ENCODE data around the gene ANGPTL2. TPM values are rescaled to one million over a fixed set of nuclear protein-coding genes. Genes with fewer than 3 reads are reported as not detected.
"Not testable (repeated sequence)": the region's sequence is repeated elsewhere in the genome, so short reads cannot be mapped to it uniquely, and the experiment has no call there.

ANGPTL2 gene
- total RNA-seq, result 15.5 to 16.6 TPM (median 16.6 TPM) in 3 replicates

DNA sequence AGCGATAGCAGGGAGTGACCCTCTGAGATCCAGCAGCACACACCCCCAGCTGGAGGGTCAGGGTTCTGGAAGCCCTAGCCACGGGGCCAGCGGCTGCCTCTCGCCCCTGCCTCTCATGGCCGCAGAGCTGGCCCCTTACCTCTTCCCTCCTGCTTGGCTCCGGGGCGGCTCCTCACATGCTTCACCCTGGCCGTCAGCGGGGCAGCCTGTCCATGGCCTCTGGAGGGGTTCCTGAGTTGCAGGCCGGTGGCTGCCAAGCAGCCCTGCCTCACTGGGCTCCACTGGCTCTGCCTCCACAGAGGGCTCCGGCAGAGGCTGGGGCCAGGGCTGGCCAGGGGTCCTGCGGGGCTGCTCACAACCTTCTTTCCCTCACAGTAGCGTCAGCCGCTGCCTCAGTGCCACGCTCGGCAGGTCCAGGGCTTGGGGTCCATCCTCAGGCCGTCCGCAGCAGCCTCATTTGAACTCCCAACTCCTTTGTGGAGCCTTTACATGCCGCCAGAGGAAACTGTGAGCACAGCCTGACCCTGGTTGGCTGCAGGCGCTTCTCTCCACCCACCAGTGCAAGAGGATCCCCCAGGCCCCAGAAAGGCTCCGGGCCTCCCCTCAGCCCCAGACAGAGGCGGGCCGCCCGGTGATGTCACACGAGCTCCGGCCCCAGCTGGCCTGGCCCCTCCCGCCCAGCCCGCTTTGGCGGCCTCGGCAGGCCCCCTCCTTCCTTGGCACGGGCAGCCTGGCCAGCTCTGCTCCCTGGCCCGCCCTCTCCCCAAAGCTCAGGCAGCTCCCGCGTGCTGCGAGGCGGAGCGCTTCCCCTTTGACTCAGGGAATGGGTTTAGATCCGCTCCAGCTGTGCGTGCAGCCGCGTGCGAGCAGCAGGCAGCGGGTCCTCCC lies at the start of gene ANGPTL2:
ANGPTL2 (minus strand) TSS at position 460 of the 888 bp plus-strand sequence. CDS start 13,904 bp downstream, outside the sequence.
- Mint-ChIP-seq H3K4me1 (peaks cover 22% of the 10 kb centered on the region), H3K4me3 (peak within 1 kb of the TSS; percentile 83), H3K27me3 (ENCODE audit: low read depth) (no peaks in the 10 kb centered on the region), H3K27ac (peak within 1 kb of the TSS; percentile 80), H3K36me3 (no peaks in the 10 kb centered on the region), H3K9me3 (no peaks in the 10 kb centered on the region)
- no peak for TF ChIP-seq CTCF (IDR thresholded peaks at IDR 0.05; ENCODE audit: unreplicated experiment)
- DNase-seq (ENCODE audit: low spot score in 2 of 2, unreplicated experiment in 2 of 2), result peak; percentile 60 to 77

- H3K4me3 Mint-ChIP-seq; H3K36me3 Mint-ChIP-seq; H3K27ac Mint-ChIP-seq; H3K4me1 Mint-ChIP-seq; H3K27me3 Mint-ChIP-seq (ENCODE audit: low read depth); H3K9me3 Mint-ChIP-seq: not testable (repeated sequence)
- peak in 1 of 2 experiments; percentile 17 for DNase-seq (ENCODE audit: low spot score in 2 of 2, unreplicated experiment in 2 of 2)
These were observed 48.9 kb upstream of the ANGPTL2 start for GRCh38 chr9:127171348-127171747.

DNA sequence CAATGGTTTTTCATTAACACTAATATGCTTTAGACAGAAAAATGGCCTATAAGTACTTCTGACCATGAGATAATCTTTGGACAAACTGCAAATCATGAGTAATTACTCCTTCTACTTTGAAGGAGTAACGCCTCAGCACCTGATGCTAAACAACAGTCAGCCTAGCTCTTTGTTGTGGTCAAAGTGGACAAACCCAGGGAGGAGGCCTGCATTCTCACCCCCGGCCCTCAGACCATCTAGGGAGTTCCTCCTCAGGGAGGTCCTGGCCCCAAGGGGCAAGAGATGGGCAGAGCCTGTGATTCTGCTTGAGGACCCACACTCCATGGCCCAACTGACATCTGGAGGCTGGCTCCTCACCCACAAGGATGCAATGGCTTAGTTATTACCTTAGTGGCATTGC lies 48.2 kb upstream of the ANGPTL2 start:
- no peaks in the 10 kb centered on the region for H3K27me3 Mint-ChIP-seq (ENCODE audit: low read depth)
- no peak for TF ChIP-seq CTCF (IDR thresholded peaks at IDR 0.05; ENCODE audit: unreplicated experiment)
- no peak for DNase-seq (ENCODE audit: low spot score in 2 of 2, unreplicated experiment in 2 of 2)

DNA sequence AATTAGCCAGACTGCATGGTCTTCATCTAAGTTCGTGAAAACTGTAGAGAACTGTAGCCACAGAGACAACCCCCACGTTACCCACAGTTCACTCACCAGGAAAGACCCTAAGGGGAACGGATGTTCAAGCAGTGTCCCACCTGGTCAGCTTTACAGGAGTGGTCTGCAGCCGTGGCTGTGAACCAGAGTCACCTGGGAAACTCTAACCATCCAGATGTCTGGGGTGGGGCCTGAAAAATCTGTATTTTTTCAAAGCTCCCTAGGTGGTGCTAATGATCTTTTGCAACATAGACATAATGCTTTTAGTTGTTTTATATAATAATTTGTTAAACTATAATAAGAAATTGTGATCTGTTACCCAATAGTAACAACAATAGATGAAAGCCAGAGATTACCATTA lies 47.7 kb upstream of the ANGPTL2 start:
- TF ChIP-seq CTCF (IDR thresholded peaks at IDR 0.05; ENCODE audit: unreplicated experiment), result no peak
- Mint-ChIP-seq H3K4me3 (no peak overlapping the region), H3K4me1 (peaks cover 2% of the 10 kb centered on the region), H3K27me3 (ENCODE audit: low read depth) (no peaks in the 10 kb centered on the region), H3K36me3 (no peaks in the 10 kb centered on the region), H3K27ac (no peak overlapping the region), H3K9me3 (no peaks in the 10 kb centered on the region)
- DNase-seq (ENCODE audit: low spot score in 2 of 2, unreplicated experiment in 2 of 2), result no peak

More for the DNA sequence above, 48.2 kb upstream of the ANGPTL2 start:
- H3K36me3 Mint-ChIP-seq, result no peaks in the 10 kb centered on the region
- H3K9me3 Mint-ChIP-seq, result no peaks in the 10 kb centered on the region
- no peak overlapping the region for H3K4me3 Mint-ChIP-seq
- H3K4me1 Mint-ChIP-seq, result peaks cover 2% of the 10 kb centered on the region
- no peak overlapping the region for H3K27ac Mint-ChIP-seq

GRCh38 chr9:127169575-127169883 lies 47.1 kb upstream of the ANGPTL2 start:
- Mint-ChIP-seq H3K9me3 (no peaks in the 10 kb centered on the region), H3K4me1 (peaks cover 4% of the 10 kb centered on the region), H3K36me3 (no peaks in the 10 kb centered on the region), H3K27ac (no peak overlapping the region), H3K4me3 (no peak overlapping the region), H3K27me3 (ENCODE audit: low read depth) (no peaks in the 10 kb centered on the region)
- TF ChIP-seq CTCF (IDR thresholded peaks at IDR 0.05; ENCODE audit: unreplicated experiment), result no peak
- DNase-seq (ENCODE audit: low spot score in 2 of 2, unreplicated experiment in 2 of 2), result no peak

DNA sequence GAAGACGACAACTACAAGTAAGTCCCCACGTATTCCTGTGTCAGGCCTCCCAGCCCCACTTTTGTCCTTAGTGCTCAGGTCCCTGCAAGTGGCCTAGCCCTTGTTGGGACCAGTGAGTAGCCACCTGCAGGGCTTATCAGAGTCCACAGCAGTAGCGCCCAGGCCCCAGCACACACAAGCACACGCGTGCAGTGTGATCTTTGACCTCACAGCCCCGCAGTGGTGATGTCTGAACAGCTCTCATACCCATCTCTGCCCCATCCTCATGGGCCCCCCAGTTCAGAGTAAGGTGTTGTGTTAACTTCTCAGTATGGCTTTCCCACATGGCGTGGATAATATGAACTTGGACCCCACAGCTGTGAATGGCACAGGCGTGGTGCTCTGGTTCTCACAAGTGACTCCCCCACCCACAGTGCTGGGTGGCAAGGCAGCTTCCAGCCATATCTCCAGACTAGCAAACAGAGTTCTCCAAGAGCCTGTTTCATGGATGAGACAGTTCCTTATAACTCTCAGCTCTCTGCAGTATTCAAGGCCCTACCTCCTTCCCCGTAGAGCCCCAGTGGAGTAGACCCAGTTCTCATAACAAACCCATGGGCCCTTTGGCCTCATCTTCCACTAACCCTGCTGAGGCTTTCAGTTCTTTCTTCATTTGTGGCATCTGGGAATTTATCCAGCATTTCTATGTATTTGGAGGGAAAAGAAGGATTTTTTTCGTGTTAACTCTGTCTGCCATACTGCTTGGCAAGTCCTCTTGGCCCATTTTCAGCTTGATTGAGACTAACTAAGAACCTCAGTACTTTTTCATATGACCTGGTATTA lies 46.5 kb upstream of the ANGPTL2 start:
- peaks cover 4% of the 10 kb centered on the region for H3K4me1 Mint-ChIP-seq
- TF ChIP-seq CTCF (IDR thresholded peaks at IDR 0.05; ENCODE audit: unreplicated experiment), result no peak
- no peak for DNase-seq (ENCODE audit: low spot score in 2 of 2, unreplicated experiment in 2 of 2)
- H3K27ac Mint-ChIP-seq, result no peak overlapping the region
- no peaks in the 10 kb centered on the region for H3K9me3 Mint-ChIP-seq
- no peak overlapping the region for H3K4me3 Mint-ChIP-seq
- no peaks in the 10 kb centered on the region for H3K36me3 Mint-ChIP-seq
- no peaks in the 10 kb centered on the region for H3K27me3 Mint-ChIP-seq (ENCODE audit: low read depth)

Data from mesothelial cell of epicardium (in vitro differentiated cells).